GM23338 (cell line): ENCODE results near the gene SRSF2.

Source experiments
- CTCF ChIP-seq, 2 experiments: fragments of 200-600 bp in 1 of 2; sonication (generic) in 1 of 2; conservative IDR thresholded peaks; 2 replicates each; pipeline versions ENCODE4 v1.5.1 to v1.6.1; 2016 to 2017; ENCODE audit warnings: antibody characterized with exemption in 2 of 2, low read depth in 2 of 2, mild to moderate bottlenecking in 2 of 2, moderate library complexity in 1 of 2
- EZH2 ChIP-seq: fragments of 200-600 bp; sonication (generic); IDR thresholded peaks from one replicate; pipeline ENCODE4 v1.8.0; 2017; ENCODE audit warnings: antibody characterized with exemption, mild to moderate bottlenecking, low read depth; ENCODE audit not compliant: unreplicated experiment
- EZH2phosphoT487 ChIP-seq: fragments of 200-600 bp; sonication (generic); IDR thresholded peaks from one replicate; pipeline ENCODE4 v1.8.1; 2018; ENCODE audit warnings: antibody characterized with exemption; ENCODE audit not compliant: unreplicated experiment
- POLR2AphosphoS5 ChIP-seq: IDR thresholded peaks from 2 replicates; pipeline ENCODE4 v1.6.1; 2016; ENCODE audit warnings: antibody characterized with exemption, low read depth
- REST ChIP-seq: IDR thresholded peaks from one replicate; pipeline ENCODE4 v1.6.1; 2018; ENCODE audit warnings: antibody characterized with exemption; ENCODE audit not compliant: unreplicated experiment
- ZNF114 ChIP-seq: fragments of 250-450 bp; sonication (Bioruptor Pico); IDR thresholded peaks from 2 replicates; pipeline ENCODE4 v1.5.0; 2020; ENCODE audit warnings: mild to moderate bottlenecking, moderate library complexity

- no peak for TF ChIP-seq EZH2
- TF ChIP-seq CTCF (conservative IDR thresholded peaks at IDR 0.05; ENCODE audit: low read depth in 2 of 2) = no peak
- TF ChIP-seq POLR2AphosphoS5 = no peak
- TF ChIP-seq ZNF114 (CRISPR knock-in tag) = no peak
- no peak for TF ChIP-seq EZH2phosphoT487
- TF ChIP-seq REST = no peak
Measured at GRCh38 chr17:76690596-76691280, 46.4 kb downstream of the SRSF2 start.
